GM12891 (cell line): ENCODE data around the gene MBNL3.

ENCODE experiments used
- PAX5 ChIP-seq: IDR thresholded peaks from 2 replicates; pipeline ENCODE4 v1.6.1; 2011; ENCODE audit warnings: low read length, moderate library complexity, mild to moderate bottlenecking; ENCODE audit not compliant: insufficient read depth, severe bottlenecking
- POLR2A ChIP-seq: IDR thresholded peaks from 2 replicates; pipeline ENCODE4 v1.6.1; 2011; ENCODE audit warnings: low read depth, low read length, control low read depth
- POLR2AphosphoS5 ChIP-seq: IDR thresholded peaks from 2 replicates; pipeline ENCODE4 v1.6.1; 2011; ENCODE audit warnings: low read depth, low read length, control low read depth
- POU2F2 ChIP-seq: IDR thresholded peaks from 2 replicates; pipeline ENCODE4 v1.6.1; 2011; ENCODE audit warnings: low read depth, mild to moderate bottlenecking, control low read depth, low read length, moderate library complexity
- TAF1 ChIP-seq: IDR thresholded peaks from 2 replicates; pipeline ENCODE4 v1.6.1; 2011; ENCODE audit warnings: low read depth, low read length, control low read depth

GRCh38 chrX:132365490-132365889, 123.3 kb downstream of the MBNL3 start:
- TF ChIP-seq POLR2A, result no peak
- TF ChIP-seq POLR2AphosphoS5, result no peak
- TF ChIP-seq TAF1, result no peak
- TF ChIP-seq PAX5, result no peak
- no peak for TF ChIP-seq POU2F2
